Measurements from ENCODE around the gene USP36. TPM values are rescaled to one million over a fixed set of nuclear protein-coding genes. Genes with fewer than 3 reads are reported as not detected.

The USP36 gene
- total RNA-seq, 1 experiment from 2014 or later: 79.5 TPM

DNA sequence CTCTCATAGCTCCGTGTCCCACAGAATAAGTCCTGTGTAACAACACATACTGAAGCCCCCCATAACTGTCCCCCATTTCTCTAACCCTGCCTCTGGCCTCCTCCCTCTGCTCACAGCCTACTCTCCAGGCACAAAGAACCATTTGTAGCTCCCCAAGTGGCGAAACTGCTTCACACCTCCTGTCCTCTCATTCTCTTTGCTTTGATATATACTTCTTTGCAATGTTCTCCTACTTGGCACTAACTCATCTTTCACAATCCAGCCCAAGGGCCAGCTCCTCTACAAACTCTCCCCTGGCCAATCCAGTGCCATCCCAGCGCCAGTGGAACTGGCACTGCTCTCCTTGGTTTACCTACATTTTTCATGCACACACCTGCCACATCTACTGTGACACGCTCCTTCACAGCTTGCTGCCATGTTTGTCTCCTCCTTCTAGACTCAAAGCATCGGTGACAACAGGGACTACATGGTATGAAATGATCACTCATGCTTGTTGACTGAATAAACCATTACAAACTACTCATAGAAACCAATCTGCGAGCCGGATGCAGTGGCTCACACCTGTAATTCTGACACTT is 71.3 kb downstream of the USP36 start:
- intact Hi-C loops (cut with micrococcal nuclease; ENCODE audit: unreplicated experiment): no loop called here
- TF ChIP-seq, protein P1, sequence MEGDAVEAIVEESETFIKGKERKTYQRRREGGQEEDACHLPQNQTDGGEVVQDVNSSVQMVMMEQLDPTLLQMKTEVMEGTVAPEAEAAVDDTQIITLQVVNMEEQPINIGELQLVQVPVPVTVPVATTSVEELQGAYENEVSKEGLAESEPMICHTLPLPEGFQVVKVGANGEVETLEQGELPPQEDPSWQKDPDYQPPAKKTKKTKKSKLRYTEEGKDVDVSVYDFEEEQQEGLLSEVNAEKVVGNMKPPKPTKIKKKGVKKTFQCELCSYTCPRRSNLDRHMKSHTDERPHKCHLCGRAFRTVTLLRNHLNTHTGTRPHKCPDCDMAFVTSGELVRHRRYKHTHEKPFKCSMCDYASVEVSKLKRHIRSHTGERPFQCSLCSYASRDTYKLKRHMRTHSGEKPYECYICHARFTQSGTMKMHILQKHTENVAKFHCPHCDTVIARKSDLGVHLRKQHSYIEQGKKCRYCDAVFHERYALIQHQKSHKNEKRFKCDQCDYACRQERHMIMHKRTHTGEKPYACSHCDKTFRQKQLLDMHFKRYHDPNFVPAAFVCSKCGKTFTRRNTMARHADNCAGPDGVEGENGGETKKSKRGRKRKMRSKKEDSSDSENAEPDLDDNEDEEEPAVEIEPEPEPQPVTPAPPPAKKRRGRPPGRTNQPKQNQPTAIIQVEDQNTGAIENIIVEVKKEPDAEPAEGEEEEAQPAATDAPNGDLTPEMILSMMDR (IDR thresholded peaks at IDR 0.05; ENCODE audit: unreplicated experiment): no peak
- CTCF ChIA-PET: no interaction called here
- H3K27ac Mint-ChIP-seq (ENCODE audit: unreplicated experiment): no peak overlapping the region
- BruUV-seq (replicated peaks): no TSS peak
- no peaks in the 10 kb centered on the region for H3K36me3 Mint-ChIP-seq (ENCODE audit: insufficient read depth, unreplicated experiment)
- H3K4me3 Mint-ChIP-seq (ENCODE audit: low read depth, unreplicated experiment): no peak overlapping the region
- DNase-seq: no peak
- no peaks in the 10 kb centered on the region for H3K4me1 Mint-ChIP-seq (ENCODE audit: low read depth, unreplicated experiment)
- H3K27me3 Mint-ChIP-seq (ENCODE audit: unreplicated experiment): no peaks in the 10 kb centered on the region
- no peaks in the 10 kb centered on the region for H3K9me3 Mint-ChIP-seq (ENCODE audit: low read depth, unreplicated experiment)

DNA sequence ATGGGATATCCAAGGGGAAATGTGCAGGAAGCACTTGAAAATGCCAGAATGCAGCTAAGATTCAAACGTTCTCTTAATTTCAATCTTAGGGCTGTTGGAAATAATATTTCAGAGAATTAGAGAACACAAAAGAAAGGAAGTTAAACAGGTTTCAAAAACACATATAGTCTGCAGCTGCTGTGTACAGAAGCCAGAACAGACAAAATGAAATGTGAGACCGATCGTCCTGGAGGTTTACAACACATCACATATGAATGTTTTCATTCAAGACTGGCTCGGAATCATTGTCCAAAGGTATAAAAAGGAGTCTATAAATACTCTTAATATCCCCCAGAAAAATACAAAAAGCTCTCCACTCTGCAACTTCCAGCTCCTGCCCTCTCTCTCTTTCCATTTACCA is 72.8 kb downstream of the USP36 start:
- no peak overlapping the region for H3K27ac Mint-ChIP-seq (ENCODE audit: unreplicated experiment)
- no peaks in the 10 kb centered on the region for H3K4me1 Mint-ChIP-seq (ENCODE audit: low read depth, unreplicated experiment)
- no peaks in the 10 kb centered on the region for H3K27me3 Mint-ChIP-seq (ENCODE audit: unreplicated experiment)
- BruUV-seq (replicated peaks): no TSS peak
- H3K9me3 Mint-ChIP-seq (ENCODE audit: low read depth, unreplicated experiment): no peaks in the 10 kb centered on the region
- no peak for DNase-seq
- TF ChIP-seq, protein P1 (IDR thresholded peaks at IDR 0.05; ENCODE audit: unreplicated experiment): no peak
- H3K4me3 Mint-ChIP-seq (ENCODE audit: low read depth, unreplicated experiment): no peak overlapping the region
- intact Hi-C loops (cut with micrococcal nuclease; ENCODE audit: unreplicated experiment): no loop called here
- no peaks in the 10 kb centered on the region for H3K36me3 Mint-ChIP-seq (ENCODE audit: insufficient read depth, unreplicated experiment)
- CTCF ChIA-PET: no interaction called here

DNA sequence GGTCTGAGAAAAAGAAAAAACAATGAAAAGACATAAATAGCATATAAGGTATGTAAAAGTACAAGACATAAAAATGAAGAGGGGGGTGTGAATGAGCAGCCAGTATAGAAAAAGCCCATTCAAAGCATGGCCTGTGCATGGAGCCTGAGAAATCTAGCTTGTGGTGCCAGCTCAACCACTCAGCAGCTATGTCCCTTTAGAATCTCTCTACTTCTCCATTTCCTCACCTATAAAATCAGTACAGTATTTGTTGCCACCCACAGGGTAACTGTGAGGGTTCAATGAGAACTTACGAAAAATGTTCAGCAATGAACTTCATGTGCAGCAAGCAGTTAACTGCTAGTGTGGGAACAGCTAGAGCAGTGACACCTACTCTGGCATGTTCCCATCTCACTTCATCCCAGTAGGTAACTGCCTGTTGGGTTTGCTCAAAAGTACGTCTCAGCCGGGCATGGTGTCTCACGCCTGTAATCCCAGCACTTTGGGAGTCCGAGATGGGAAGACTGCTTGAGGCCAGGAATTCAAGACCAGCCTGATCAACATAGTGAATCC is 73.8 kb downstream of the USP36 start:
- Mint-ChIP-seq H3K4me3 (ENCODE audit: low read depth, unreplicated experiment) (no peak overlapping the region), H3K27me3 (ENCODE audit: unreplicated experiment) (no peaks in the 10 kb centered on the region), H3K27ac (ENCODE audit: unreplicated experiment) (no peak overlapping the region), H3K36me3 (ENCODE audit: insufficient read depth, unreplicated experiment) (no peaks in the 10 kb centered on the region), H3K4me1 (ENCODE audit: low read depth, unreplicated experiment) (no peaks in the 10 kb centered on the region), H3K9me3 (ENCODE audit: low read depth, unreplicated experiment) (no peaks in the 10 kb centered on the region)
- intact Hi-C loops (cut with micrococcal nuclease; ENCODE audit: unreplicated experiment): no loop called here
- no peak for DNase-seq
- no TSS peak for BruUV-seq (replicated peaks)
- TF ChIP-seq, protein P1 (IDR thresholded peaks at IDR 0.05; ENCODE audit: unreplicated experiment): no peak
- CTCF ChIA-PET: interaction anchor here (1.5 kb wide), 1 partner anchor 11 kb away, joined by 6 read pairs; no protein-coding TSS in a partner anchor

DNA sequence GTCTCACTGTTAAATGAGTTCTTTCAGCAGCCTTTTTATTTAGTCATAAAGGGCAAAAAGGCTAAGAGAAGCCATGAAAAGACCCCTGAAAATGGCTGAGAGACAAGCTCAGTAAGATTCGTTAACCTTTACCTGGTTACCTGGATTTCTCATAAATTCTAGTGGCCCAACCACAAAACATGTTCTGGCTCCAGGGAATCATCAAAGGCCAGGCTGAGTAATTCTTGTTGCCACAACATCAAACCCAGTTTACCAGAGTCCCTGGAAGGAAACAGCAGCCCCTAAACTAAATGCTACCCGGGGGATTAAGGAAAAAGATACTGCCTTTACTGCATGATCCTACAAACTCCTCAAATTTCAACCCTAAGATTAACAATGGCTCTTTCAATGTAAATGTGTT is 74.4 kb downstream of the USP36 start:
- H3K36me3 Mint-ChIP-seq (ENCODE audit: insufficient read depth, unreplicated experiment): no peaks in the 10 kb centered on the region
- intact Hi-C loops (cut with micrococcal nuclease; ENCODE audit: unreplicated experiment): no loop called here
- no peak overlapping the region for H3K27ac Mint-ChIP-seq (ENCODE audit: unreplicated experiment)
- TF ChIP-seq, protein P1 (IDR thresholded peaks at IDR 0.05; ENCODE audit: unreplicated experiment): no peak
- H3K27me3 Mint-ChIP-seq (ENCODE audit: unreplicated experiment): no peaks in the 10 kb centered on the region
- DNase-seq: no peak
- no peak overlapping the region for H3K4me3 Mint-ChIP-seq (ENCODE audit: low read depth, unreplicated experiment)
- H3K4me1 Mint-ChIP-seq (ENCODE audit: low read depth, unreplicated experiment): no peaks in the 10 kb centered on the region
- H3K9me3 Mint-ChIP-seq (ENCODE audit: low read depth, unreplicated experiment): no peaks in the 10 kb centered on the region
- CTCF ChIA-PET: interaction anchor here (0.6 to 1.5 kb wide), 2 partner anchors 11 to 13 kb away, joined by 3 to 6 read pairs; no protein-coding TSS in a partner anchor
- no TSS peak for BruUV-seq (replicated peaks)

Data from Calu3 (cell line).